IMR-90 (cell line): Measurements from ENCODE around the gene LINC01488. TPM values are rescaled to one million over a fixed set of nuclear protein-coding genes. Genes with fewer than 3 reads are reported as not detected.

Experiments
- ATAC-seq: fragments of 200-7000 bp; cut with Tn5 transposase; 2 replicates; pipeline ENCODE4 v1.9.1; 2020; ENCODE audit warnings: low read depth, mild to moderate bottlenecking, moderate library complexity
- BruUV-seq: library from RNA; stranded (reverse); fragments of 400-500 nt; replicated peaks from 2 replicates; lab custom pipeline; 2021; lab: Mats Ljungman, UMichigan
- CTCF ChIA-PET: fragments of 300-600 bp; formaldehyde crosslinking; extraction: SDS; loops from one replicate; lab custom pipeline; 2021; ENCODE audit warnings: antibody characterized with exemption; lab: Yijun Ruan, JAX
- POLR2A ChIA-PET: fragments of 300-600 bp; sonication (Branson Sonifier 250); formaldehyde crosslinking; loops from one replicate; lab custom pipeline; 2022; ENCODE audit warnings: antibody characterized with exemption; ENCODE audit not compliant: unreplicated experiment; lab: Charles Lee
- DNase-seq: peaks from one replicate; pipeline ENCODE4 v3.0.0; 2013
- H2AFZ ChIP-seq: replicated peaks from 2 replicates; pipeline ENCODE3; 2013; ENCODE audit warnings: low read length, mild to moderate bottlenecking; ENCODE audit not compliant: poor library complexity
- H2AK5ac ChIP-seq: 2 replicates; pipeline ENCODE4 v1.6.1; 2013; ENCODE audit warnings: low read depth, low read length, inconsistent platforms
- H2AK9ac ChIP-seq: replicated peaks from 2 replicates; pipeline ENCODE3; 2013; ENCODE audit warnings: mild to moderate bottlenecking, low read depth, low read length, moderate library complexity; ENCODE audit not compliant: poor library complexity
- H2BK120ac ChIP-seq: 2 replicates; pipeline ENCODE4 v1.6.1; 2013; ENCODE audit warnings: low read depth, low read length, inconsistent platforms
- H2BK15ac ChIP-seq: 3 replicates; pipeline ENCODE4 v1.6.1; 2013; ENCODE audit warnings: low read depth, low read length, inconsistent platforms
- H2BK20ac ChIP-seq: 2 replicates; pipeline ENCODE4 v1.6.1; 2013; ENCODE audit warnings: low read depth, mild to moderate bottlenecking, inconsistent platforms, low read length, moderate library complexity
- H2BK5ac ChIP-seq: 2 replicates; pipeline ENCODE4 v1.6.1; 2013; ENCODE audit warnings: mild to moderate bottlenecking, low read depth, low read length, inconsistent platforms; ENCODE audit not compliant: poor library complexity, severe bottlenecking
- H3K14ac ChIP-seq: replicated peaks from 2 replicates; pipeline ENCODE4 v1.6.1; 2013; ENCODE audit warnings: low read depth, low read length, inconsistent platforms
- H3K18ac ChIP-seq: 2 replicates; pipeline ENCODE4 v1.6.1; 2013; ENCODE audit warnings: low read depth, low read length, control low read depth
- H3K23ac ChIP-seq: 2 replicates; pipeline ENCODE4 v1.6.1; 2013; ENCODE audit warnings: low read depth, low read length, inconsistent platforms
- H3K27ac ChIP-seq: 2 replicates; pipeline ENCODE4 v1.5.1; 2013; ENCODE audit warnings: mild to moderate bottlenecking, control low read depth, low read length; ENCODE audit not compliant: insufficient read depth
- H3K27me3 ChIP-seq: 2 replicates; pipeline ENCODE4 v1.6.1; 2013; ENCODE audit warnings: low read length; ENCODE audit not compliant: control insufficient read depth, insufficient read depth
- H3K36me3 ChIP-seq: 2 replicates; pipeline ENCODE4 v1.6.1; 2013; ENCODE audit warnings: low read length, mixed read lengths; ENCODE audit not compliant: control insufficient read depth, insufficient read depth
- H3K4ac ChIP-seq: 2 replicates; pipeline ENCODE4 v1.6.1; 2013; ENCODE audit warnings: low read depth, low read length, inconsistent platforms
- H3K4me1 ChIP-seq: 2 replicates; pipeline ENCODE4 v1.6.1; 2013; ENCODE audit warnings: low read length, mixed read lengths; ENCODE audit not compliant: control insufficient read depth, insufficient read depth
- H3K4me2 ChIP-seq: 2 replicates; pipeline ENCODE4 v1.6.1; 2013; ENCODE audit warnings: low read depth, mild to moderate bottlenecking, control low read depth, low read length, moderate library complexity
- H3K4me3 ChIP-seq: 2 replicates; pipeline ENCODE4 v1.5.1; 2013; ENCODE audit warnings: low read depth, mild to moderate bottlenecking, control low read depth, low read length, moderate library complexity; ENCODE audit not compliant: insufficient read depth
- H3K56ac ChIP-seq: 2 replicates; pipeline ENCODE4 v1.6.1; 2013; ENCODE audit warnings: low read length, inconsistent platforms; ENCODE audit not compliant: insufficient read depth; ENCODE audit errors: extremely low read depth
- H3K79me1 ChIP-seq, 2 experiments: 2 replicates each; pipeline ENCODE4 v1.6.1; 2013; ENCODE audit warnings: low read length in 2 of 2, inconsistent platforms in 1 of 2, low read depth in 1 of 2
- H3K9ac ChIP-seq: 2 replicates; pipeline ENCODE4 v1.6.1; 2013; ENCODE audit warnings: low read depth, low read length, control low read depth
- H3K9me1 ChIP-seq: 2 replicates; pipeline ENCODE4 v1.6.1; 2013; ENCODE audit warnings: low read length, inconsistent platforms; ENCODE audit not compliant: insufficient read depth
- H3K9me3 ChIP-seq: 2 replicates; pipeline ENCODE4 v1.6.1; 2013; ENCODE audit warnings: low read length; ENCODE audit not compliant: control insufficient read depth, insufficient read depth
- H4K20me1 ChIP-seq: 2 replicates; pipeline ENCODE4 v1.6.1; 2013; ENCODE audit warnings: low read length, inconsistent platforms; ENCODE audit not compliant: insufficient read depth
- H4K5ac ChIP-seq: 2 replicates; pipeline ENCODE4 v1.6.1; 2013; ENCODE audit warnings: mild to moderate bottlenecking, low read depth, low read length, control low read depth
- H4K8ac ChIP-seq, 2 experiments: 2 replicates each; pipeline ENCODE4 v1.6.1; 2013; ENCODE audit warnings: low read depth in 2 of 2, low read length in 2 of 2, control low read depth in 1 of 2, inconsistent platforms in 1 of 2
- H4K91ac ChIP-seq: 2 replicates; pipeline ENCODE4 v1.6.1; 2013; ENCODE audit warnings: low read depth, low read length, inconsistent platforms; ENCODE audit not compliant: insufficient read depth
- BHLHE40 ChIP-seq: fragments of 150-350 bp; IDR thresholded peaks from 2 replicates; pipeline ENCODE4 v1.6.1; 2016; ENCODE audit warnings: mild to moderate bottlenecking, low read depth, low read length
- CEBPB ChIP-seq: IDR thresholded peaks from 2 replicates; pipeline ENCODE4 v1.6.1; 2012; ENCODE audit warnings: low read depth, low read length, improper control_type of control experiment
- CHD1 ChIP-seq: IDR thresholded peaks from 2 replicates; pipeline ENCODE4 v1.6.1; 2012; ENCODE audit warnings: low read depth, low read length, improper control_type of control experiment
- CTCF ChIP-seq: conservative IDR thresholded peaks from 2 replicates; pipeline ENCODE4 v1.5.1; 2012; ENCODE audit warnings: mild to moderate bottlenecking, low read depth, low read length, improper control_type of control experiment
- ELK1 ChIP-seq: fragments of 150-350 bp; IDR thresholded peaks from 2 replicates; pipeline ENCODE4 v1.6.1; 2016; ENCODE audit warnings: low read depth, mild to moderate bottlenecking, low read length, moderate library complexity, borderline replicate concordance
- FOS ChIP-seq: fragments of 150-350 bp; IDR thresholded peaks from 2 replicates; pipeline ENCODE4 v1.6.1; 2016; ENCODE audit warnings: low read depth, low read length
- MAFK ChIP-seq: IDR thresholded peaks from 2 replicates; pipeline ENCODE4 v1.6.1; 2012; ENCODE audit warnings: low read depth, low read length, improper control_type of control experiment
- MAZ ChIP-seq: IDR thresholded peaks from 2 replicates; pipeline ENCODE4 v1.6.1; 2012; ENCODE audit warnings: low read depth, mild to moderate bottlenecking, low read length, improper control_type of control experiment, moderate library complexity, borderline replicate concordance
- MXI1 ChIP-seq: IDR thresholded peaks from 2 replicates; pipeline ENCODE4 v1.6.1; 2012; ENCODE audit warnings: low read depth, mild to moderate bottlenecking, low read length, moderate library complexity, borderline replicate concordance
- NFE2L2 ChIP-seq: fragments of 150-350 bp; IDR thresholded peaks from 2 replicates; pipeline ENCODE4 v1.6.1; 2016; ENCODE audit warnings: low read depth, mild to moderate bottlenecking, low read length
- POLR2A ChIP-seq: IDR thresholded peaks from 2 replicates; pipeline ENCODE4 v1.6.1; 2012; ENCODE audit warnings: mild to moderate bottlenecking, low read depth, low read length
- RAD21 ChIP-seq: IDR thresholded peaks from 2 replicates; pipeline ENCODE4 v1.6.1; 2012; ENCODE audit warnings: low read length, improper control_type of control experiment
- RCOR1 ChIP-seq: IDR thresholded peaks from 2 replicates; pipeline ENCODE4 v1.6.1; 2012; ENCODE audit warnings: mild to moderate bottlenecking, low read length, improper control_type of control experiment; ENCODE audit not compliant: insufficient replicate concordance
- RFX5 ChIP-seq: IDR thresholded peaks from 2 replicates; pipeline ENCODE4 v1.8.0; 2012; ENCODE audit warnings: low read depth, mild to moderate bottlenecking, low read length, moderate library complexity
- SMC3 ChIP-seq: fragments of 150-350 bp; IDR thresholded peaks from 2 replicates; pipeline ENCODE4 v1.6.1; 2016; ENCODE audit warnings: low read depth, mild to moderate bottlenecking, antibody characterized with exemption, low read length, moderate library complexity
- USF2 ChIP-seq: fragments of 150-350 bp; IDR thresholded peaks from 2 replicates; pipeline ENCODE4 v1.6.1; 2017; ENCODE audit warnings: mild to moderate bottlenecking, antibody characterized with exemption, low read length, low read depth
- WGBS, 2 experiments: methylation state at CpG; one replicate each; pipeline versions ENCODE4 v1.1.5 to v1.1.7; 2013; ENCODE audit warnings: missing lambda C conversion rate in 2 of 2; ENCODE audit not compliant: insufficient read length in 1 of 2; ENCODE audit errors: extremely low coverage in 2 of 2; 5-methylcytosine and 5-hydroxymethylcytosine counted together
- dilution Hi-C: fragments of 300-500 bp; cut with HindIII; formaldehyde crosslinking; loops from one replicate; pipeline ENCODE4 v1.14.3; 2018; ENCODE audit warnings: low sequenced_read_pairs; ENCODE audit not compliant: unreplicated experiment
- in situ Hi-C: fragments of 300-500 bp; cut with MboI; formaldehyde crosslinking; loops from 3 replicates; pipeline ENCODE4 v1.14.3; 2019; ENCODE audit warnings: low sequenced_read_pairs, inconsistent platforms, mixed read lengths
- intact Hi-C: fragments of 100-400 bp; cut with micrococcal nuclease; formaldehyde crosslinking; loops from 2 replicates; pipeline ENCODE4 v1.10.0; 2022
- polyA plus RNA-seq, 3 experiments: library from polyadenylated mRNA; depleted of rRNA; stranded (reverse); fragments of >200 nt; gene quantifications; 2 replicates each; pipeline ENCODE4 v1.2.3, GENCODE V29; 2012; ENCODE audit warnings: low replicate concordance in 1 of 3
- total RNA-seq: library from RNA; depleted of rRNA; stranded (reverse); fragments of >200 nt; gene quantifications from 2 replicates; pipeline ENCODE4 v1.2.3, GENCODE V29; 2012

Gene LINC01488
- total and polyA plus RNA-seq, 2 of the 4 experiments (the other 2 are of a cell fraction), result not detected

GRCh38 chr11:69439127-69439526 is 42.3 kb upstream of the LINC01488 start:
- no peak overlapping the region for H3K56ac ChIP-seq
- no peak overlapping the region for H3K14ac ChIP-seq
- DNase-seq (no peak), ATAC-seq (no peak)
- H2BK20ac ChIP-seq, result no peak overlapping the region
- H4K5ac ChIP-seq, result no peak overlapping the region
- H3K18ac ChIP-seq, result no peak overlapping the region
- H3K9me3 ChIP-seq, result no peaks in the 10 kb centered on the region
- H3K27ac ChIP-seq, result no peak overlapping the region
- no peak overlapping the region for H4K8ac ChIP-seq
- H3K4me1 ChIP-seq, result peaks cover 20% of the 10 kb centered on the region
- in situ Hi-C loops, result no loop called here
- H3K36me3 ChIP-seq, result no peaks in the 10 kb centered on the region
- no peak overlapping the region for H3K4ac ChIP-seq
- TF ChIP-seq BHLHE40 (no peak), CHD1 (no peak), CEBPB (no peak), MAZ (no peak), RFX5 (no peak), RCOR1 (no peak), SMC3 (no peak), RAD21 (no peak), USF2 (no peak), MAFK (no peak), POLR2A (no peak), ELK1 (no peak), CTCF (no peak), MXI1 (no peak), FOS (no peak), NFE2L2 (no peak)
- dilution Hi-C loops, result no loop called here
- no peak overlapping the region for H3K23ac ChIP-seq
- no peak overlapping the region for H3K4me2 ChIP-seq
- intact Hi-C loops, result no loop called here
- H2BK15ac ChIP-seq, result no peak overlapping the region
- H2AK9ac ChIP-seq, result no peak overlapping the region
- H2BK120ac ChIP-seq, result peak overlapping the region; percentile 51; the same call in 1 of the 2 replicates
- no peaks in the 10 kb centered on the region for H4K20me1 ChIP-seq
- BruUV-seq, result no TSS peak
- no peak overlapping the region for H3K4me3 ChIP-seq
- no peak overlapping the region for H2AFZ ChIP-seq
- peaks cover 13% of the 10 kb centered on the region for H3K9me1 ChIP-seq
- no peaks in the 10 kb centered on the region for H3K27me3 ChIP-seq
- POLR2A ChIA-PET, result no interaction called here
- peak overlapping the region; percentile 72; the same call in 1 of the 2 replicates for H2AK5ac ChIP-seq
- CTCF ChIA-PET, result no interaction called here
- H3K79me1 ChIP-seq, result peaks cover 0 to 9% of the 10 kb centered on the region in 2 experiments; a peak in 2 of 4 replicates
- H4K91ac ChIP-seq, result no peak overlapping the region
- H3K9ac ChIP-seq, result no peak overlapping the region
- WGBS, 2 experiments, result 90% methylated on average over 2 of the region's 2 CpGs; no CpG with 5 or more reads in 1 of the 2 experiments
- H2BK5ac ChIP-seq, result no peak overlapping the region
